ENCODE results near the gene RPL4. TPM values are rescaled to one million over a fixed set of nuclear protein-coding genes. Genes with fewer than 3 reads are reported as not detected.
"Not testable (repeated sequence)": the region's sequence is repeated elsewhere in the genome, so short reads cannot be mapped to it uniquely, and the experiment has no call there.

The RPL4 gene
- total RNA-seq, 1 donor from 2014 or later: 7,725 TPM

DNA sequence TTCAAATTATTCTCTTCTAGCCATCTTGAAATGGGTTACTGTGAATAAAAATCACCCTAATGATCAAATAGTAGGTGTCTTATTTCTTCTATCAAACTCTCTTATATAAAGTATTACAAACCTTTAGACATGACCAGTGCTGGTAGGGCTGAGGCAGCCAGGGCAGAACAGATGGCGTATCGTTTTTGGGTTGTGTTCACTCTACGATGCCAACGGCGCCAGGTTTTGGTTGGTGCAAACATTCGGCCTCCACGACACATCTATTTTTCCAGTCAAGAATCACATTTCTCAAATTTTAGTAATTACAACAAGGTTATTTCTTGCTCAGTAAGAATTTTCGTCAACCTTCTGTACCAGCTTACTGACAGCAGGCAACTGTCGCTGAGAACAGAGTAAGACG, 2.2 kb downstream of the RPL4 start:
- Histone ChIP-seq H3K27me3 (no peaks in the 10 kb centered on the region), H3F3A (ENCODE audit: low read depth) (peaks cover 75% of the 10 kb centered on the region), H3K4me3 (peak overlapping the region; percentile 87), H3K4me1 (peaks cover 17% of the 10 kb centered on the region), H3K9ac (no peak overlapping the region), H3K4me2 (peak overlapping the region; percentile 97), H3K36me3 (peaks cover 18% of the 10 kb centered on the region), H4K20me1 (ENCODE audit: low read depth) (peaks cover 64% of the 10 kb centered on the region), H3K9me3 (ENCODE audit: low read depth) (no peaks in the 10 kb centered on the region), H3K27ac (peak overlapping the region; percentile 13), H3K79me2 (ENCODE audit: low read depth) (peaks cover 71% of the 10 kb centered on the region), H2AFZ (replicated peaks) (no peak overlapping the region)
- Mint-ChIP-seq H3K36me3 (peaks cover 30% of the 10 kb centered on the region), H3K4me1 (peaks cover 34% of the 10 kb centered on the region), H3K27ac (no peak overlapping the region), H3K4me3 (peak overlapping the region; percentile 100), H3K9me3 (no peaks in the 10 kb centered on the region), H3K27me3 (ENCODE audit: insufficient read depth, low read depth) (peaks cover 2% of the 10 kb centered on the region)
- no peak for TF ChIP-seq CTCF (IDR thresholded peaks at IDR 0.05)
- TF ChIP-seq EZH2 (IDR thresholded peaks at IDR 0.05): no peak
- TF ChIP-seq EZH2phosphoT487 (IDR thresholded peaks at IDR 0.05): no peak
- DNase-seq (ENCODE audit: low spot score): no peak

- DNase-seq (ENCODE audit: low spot score); H3K9me3 Mint-ChIP-seq; H3K9ac ChIP-seq; H3K27me3 Mint-ChIP-seq (ENCODE audit: insufficient read depth, low read depth); H2AFZ ChIP-seq (replicated peaks); H3K4me2 ChIP-seq; H3K4me3 ChIP-seq; H3K27me3 ChIP-seq; H3K9me3 ChIP-seq (ENCODE audit: low read depth); H3K4me3 Mint-ChIP-seq; H3K27ac ChIP-seq; H3K27ac Mint-ChIP-seq: not testable (repeated sequence)
- Mint-ChIP-seq H3K4me1 (peaks cover 28% of the 10 kb centered on the region), H3K36me3 (peaks cover 30% of the 10 kb centered on the region)
- Histone ChIP-seq H4K20me1 (ENCODE audit: low read depth) (peaks cover 64% of the 10 kb centered on the region), H3K36me3 (peaks cover 18% of the 10 kb centered on the region), H3F3A (ENCODE audit: low read depth) (peaks cover 83% of the 10 kb centered on the region), H3K4me1 (peaks cover 18% of the 10 kb centered on the region), H3K79me2 (ENCODE audit: low read depth) (peaks cover 69% of the 10 kb centered on the region)
Measured at GRCh38 chr15:66500346-66500745, 4.3 kb downstream of the RPL4 start.

- peak; percentile 16 for DNase-seq (ENCODE audit: low spot score)
- Histone ChIP-seq H3K4me1 (peaks cover 18% of the 10 kb centered on the region), H2AFZ (replicated peaks) (no peak overlapping the region), H3K9me3 (ENCODE audit: low read depth) (no peaks in the 10 kb centered on the region), H4K20me1 (ENCODE audit: low read depth) (peaks cover 55% of the 10 kb centered on the region), H3K36me3 (peaks cover 18% of the 10 kb centered on the region), H3K27me3 (no peaks in the 10 kb centered on the region), H3K79me2 (ENCODE audit: low read depth) (peaks cover 54% of the 10 kb centered on the region), H3K27ac (no peak overlapping the region), H3F3A (ENCODE audit: low read depth) (peaks cover 84% of the 10 kb centered on the region), H3K4me2 (no peak overlapping the region), H3K9ac (no peak overlapping the region), H3K4me3 (no peak overlapping the region)
- no peaks in the 10 kb centered on the region for H3K27me3 Mint-ChIP-seq (ENCODE audit: insufficient read depth, low read depth)
- peaks cover 24% of the 10 kb centered on the region for H3K4me1 Mint-ChIP-seq
- peak; percentile 49 for TF ChIP-seq CTCF (IDR thresholded peaks at IDR 0.05)
- TF ChIP-seq EZH2phosphoT487 (IDR thresholded peaks at IDR 0.05): no peak
- no peaks in the 10 kb centered on the region for H3K9me3 Mint-ChIP-seq
- peaks cover 24% of the 10 kb centered on the region for H3K36me3 Mint-ChIP-seq
- H3K4me3 Mint-ChIP-seq: peak overlapping the region; percentile 92
- no peak overlapping the region for H3K27ac Mint-ChIP-seq
Measured at GRCh38 chr15:66498501-66499386, 5.9 kb downstream of the RPL4 start.
